ENCODE measurements around the gene NADK2.

Gene NADK2

GRCh38 chr5:36177715-36178523 is 63.8 kb downstream of the NADK2 start:
- H3K27ac ChIP-seq (ENCODE audit: extremely low read depth, low read depth, low read length) = no peak overlapping the region
- CTCF ChIA-PET = interaction anchor here (0.6 to 3.1 kb wide), 33 partner anchors 8 to 518 kb away, joined by 3 to 38 read pairs (median 5); partner anchors contain the start of genes LMBRD2, NADK2 and RANBP3L
- POLR2A ChIA-PET = no interaction called here
- TF ChIP-seq ZNF112 (tag by site-specific recombination; IDR thresholded peaks at IDR 0.05) = no peak
- no peak for TF ChIP-seq ZNF426 (tag by site-specific recombination; IDR thresholded peaks at IDR 0.05)
- TF ChIP-seq ZNF488 (tag by site-specific recombination; IDR thresholded peaks at IDR 0.05) = no peak
- 0 out of 2 replicates have a peak, but pooled peaks have one; percentile 20 for TF ChIP-seq ZBTB44 (tag by site-specific recombination; IDR thresholded peaks at IDR 0.05)
- TF ChIP-seq, protein P1, sequence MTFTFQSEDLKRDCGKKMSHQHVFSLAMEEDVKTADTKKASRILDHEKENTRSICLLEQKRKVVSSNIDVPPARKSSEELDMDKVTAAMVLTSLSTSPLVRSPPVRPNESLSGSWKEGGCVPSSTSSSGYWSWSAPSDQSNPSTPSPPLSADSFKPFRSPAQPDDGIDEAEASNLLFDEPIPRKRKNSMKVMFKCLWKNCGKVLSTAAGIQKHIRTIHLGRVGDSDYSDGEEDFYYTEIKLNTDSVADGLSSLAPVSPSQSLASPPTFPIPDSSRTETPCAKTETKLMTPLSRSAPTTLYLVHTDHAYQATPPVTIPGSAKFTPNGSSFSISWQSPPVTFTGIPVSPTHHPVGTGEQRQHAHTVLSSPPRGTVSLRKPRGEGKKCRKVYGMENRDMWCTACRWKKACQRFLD (tag by site-specific recombination; IDR thresholded peaks at IDR 0.05) = no peak
- TF ChIP-seq ZSCAN23 (tag by site-specific recombination; IDR thresholded peaks at IDR 0.05) = no peak
- TF ChIP-seq, protein P2, sequence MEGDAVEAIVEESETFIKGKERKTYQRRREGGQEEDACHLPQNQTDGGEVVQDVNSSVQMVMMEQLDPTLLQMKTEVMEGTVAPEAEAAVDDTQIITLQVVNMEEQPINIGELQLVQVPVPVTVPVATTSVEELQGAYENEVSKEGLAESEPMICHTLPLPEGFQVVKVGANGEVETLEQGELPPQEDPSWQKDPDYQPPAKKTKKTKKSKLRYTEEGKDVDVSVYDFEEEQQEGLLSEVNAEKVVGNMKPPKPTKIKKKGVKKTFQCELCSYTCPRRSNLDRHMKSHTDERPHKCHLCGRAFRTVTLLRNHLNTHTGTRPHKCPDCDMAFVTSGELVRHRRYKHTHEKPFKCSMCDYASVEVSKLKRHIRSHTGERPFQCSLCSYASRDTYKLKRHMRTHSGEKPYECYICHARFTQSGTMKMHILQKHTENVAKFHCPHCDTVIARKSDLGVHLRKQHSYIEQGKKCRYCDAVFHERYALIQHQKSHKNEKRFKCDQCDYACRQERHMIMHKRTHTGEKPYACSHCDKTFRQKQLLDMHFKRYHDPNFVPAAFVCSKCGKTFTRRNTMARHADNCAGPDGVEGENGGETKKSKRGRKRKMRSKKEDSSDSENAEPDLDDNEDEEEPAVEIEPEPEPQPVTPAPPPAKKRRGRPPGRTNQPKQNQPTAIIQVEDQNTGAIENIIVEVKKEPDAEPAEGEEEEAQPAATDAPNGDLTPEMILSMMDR (tag by site-specific recombination; IDR thresholded peaks at IDR 0.05) = peak; percentile 39; the same call in 1 of the 2 replicates
- TF ChIP-seq ZNF660 (tag by site-specific recombination; IDR thresholded peaks at IDR 0.05) = peak; percentile 49; the same call in 1 of the 2 replicates
- TF ChIP-seq ZNF654 (tag by site-specific recombination; IDR thresholded peaks at IDR 0.05; ENCODE audit: low read depth) = peak; percentile 70
- no peak for TF ChIP-seq ZFP3 (tag by site-specific recombination; IDR thresholded peaks at IDR 0.05; ENCODE audit: low read depth)
- TF ChIP-seq ZNF560 (tag by site-specific recombination; IDR thresholded peaks at IDR 0.05; ENCODE audit: borderline replicate concordance) = no peak
- TF ChIP-seq ZNF76 (tag by site-specific recombination; IDR thresholded peaks at IDR 0.05; ENCODE audit: borderline replicate concordance, low read depth) = no peak
- no peak for TF ChIP-seq AEBP2 (tag by site-specific recombination; IDR thresholded peaks at IDR 0.05; ENCODE audit: borderline replicate concordance)
- peak; percentile 77 for TF ChIP-seq ZSCAN30 (tag by site-specific recombination; IDR thresholded peaks at IDR 0.05)
- no peak for TF ChIP-seq ZNF701 (tag by site-specific recombination; IDR thresholded peaks at IDR 0.05)
- no peaks in the 10 kb centered on the region for H3K9me3 ChIP-seq (ENCODE audit: control insufficient read depth, insufficient read depth, low read depth, low read length)
- no peaks in the 10 kb centered on the region for H3K4me1 ChIP-seq (ENCODE audit: control insufficient read depth, insufficient read depth, low read length)
- H3K36me3 ChIP-seq (ENCODE audit: control insufficient read depth in 2 of 2, insufficient read depth in 1 of 2, low read length in 2 of 2) = peaks cover 85 to 86% of the 10 kb centered on the region in 2 experiments
- no peak overlapping the region for H3K4me3 ChIP-seq (ENCODE audit: low read depth, low read length)

GRCh38 chr5:36177154-36177553 is 64.6 kb downstream of the NADK2 start:
- Histone ChIP-seq H3K27ac (ENCODE audit: extremely low read depth, low read depth, low read length) (no peak overlapping the region), H3K4me1 (ENCODE audit: control insufficient read depth, insufficient read depth, low read length) (no peaks in the 10 kb centered on the region), H3K36me3 (ENCODE audit: control insufficient read depth in 2 of 2, insufficient read depth in 1 of 2, low read length in 2 of 2) (peaks cover 85 to 90% of the 10 kb centered on the region in 2 experiments), H3K4me3 (ENCODE audit: low read depth, low read length) (no peak overlapping the region), H3K9me3 (ENCODE audit: control insufficient read depth, insufficient read depth, low read depth, low read length) (no peaks in the 10 kb centered on the region)
- ChIA-PET CTCF (interaction anchor here (0.6 to 3.1 kb wide), 16 partner anchors 8 to 517 kb away, joined by 3 to 38 read pairs (median 5); partner anchors contain the start of genes LMBRD2 and NADK2), POLR2A (no interaction called here)
- TF ChIP-seq, protein P3, sequence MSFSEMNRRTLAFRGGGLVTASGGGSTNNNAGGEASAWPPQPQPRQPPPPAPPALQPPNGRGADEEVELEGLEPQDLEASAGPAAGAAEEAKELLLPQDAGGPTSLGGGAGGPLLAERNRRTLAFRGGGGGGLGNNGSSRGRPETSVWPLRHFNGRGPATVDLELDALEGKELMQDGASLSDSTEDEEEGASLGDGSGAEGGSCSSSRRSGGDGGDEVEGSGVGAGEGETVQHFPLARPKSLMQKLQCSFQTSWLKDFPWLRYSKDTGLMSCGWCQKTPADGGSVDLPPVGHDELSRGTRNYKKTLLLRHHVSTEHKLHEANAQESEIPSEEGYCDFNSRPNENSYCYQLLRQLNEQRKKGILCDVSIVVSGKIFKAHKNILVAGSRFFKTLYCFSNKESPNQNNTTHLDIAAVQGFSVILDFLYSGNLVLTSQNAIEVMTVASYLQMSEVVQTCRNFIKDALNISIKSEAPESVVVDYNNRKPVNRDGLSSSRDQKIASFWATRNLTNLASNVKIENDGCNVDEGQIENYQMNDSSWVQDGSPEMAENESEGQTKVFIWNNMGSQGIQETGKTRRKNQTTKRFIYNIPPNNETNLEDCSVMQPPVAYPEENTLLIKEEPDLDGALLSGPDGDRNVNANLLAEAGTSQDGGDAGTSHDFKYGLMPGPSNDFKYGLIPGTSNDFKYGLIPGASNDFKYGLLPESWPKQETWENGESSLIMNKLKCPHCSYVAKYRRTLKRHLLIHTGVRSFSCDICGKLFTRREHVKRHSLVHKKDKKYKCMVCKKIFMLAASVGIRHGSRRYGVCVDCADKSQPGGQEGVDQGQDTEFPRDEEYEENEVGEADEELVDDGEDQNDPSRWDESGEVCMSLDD (tag by site-specific recombination; IDR thresholded peaks at IDR 0.05) = no peak
- TF ChIP-seq ZBTB6 (tag by site-specific recombination; IDR thresholded peaks at IDR 0.05) = no peak
